GM10266 (cell line): ENCODE data around the gene DNAJB6.

ENCODE experiments used
- DNase-seq: peaks from one replicate; pipeline ENCODE4 v3.0.0; 2012; ENCODE audit errors: extremely low spot score
- TF ChIP-seq, protein P1 (sequence below): IDR thresholded peaks from 2 replicates; pipeline ENCODE4 v1.5.1; 2012; ENCODE audit warnings: mild to moderate bottlenecking, low read depth; ENCODE audit not compliant: control insufficient read depth, insufficient read depth; ENCODE audit errors: missing control alignments

DNAJB6 gene

DNA sequence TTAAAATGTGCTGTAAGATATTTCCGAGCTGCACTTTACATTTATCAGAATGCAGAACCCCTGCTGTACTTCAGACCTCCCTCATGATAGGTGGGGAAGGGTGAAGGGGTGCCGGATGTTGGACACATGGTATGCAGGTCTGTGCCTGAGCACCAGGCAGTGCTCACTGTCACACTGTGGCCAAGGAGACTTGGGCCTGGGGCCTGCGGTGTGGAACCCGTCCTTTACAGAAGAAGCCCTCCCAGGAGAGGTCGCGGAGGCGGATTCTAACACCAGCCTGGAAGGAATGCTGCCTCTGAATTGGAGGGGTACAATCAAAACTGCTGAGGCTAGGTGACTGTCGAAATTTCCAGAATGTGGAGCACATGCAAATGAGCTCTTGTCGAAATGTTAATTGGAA is 34.5 kb downstream of the DNAJB6 start:
- TF ChIP-seq, protein P1, sequence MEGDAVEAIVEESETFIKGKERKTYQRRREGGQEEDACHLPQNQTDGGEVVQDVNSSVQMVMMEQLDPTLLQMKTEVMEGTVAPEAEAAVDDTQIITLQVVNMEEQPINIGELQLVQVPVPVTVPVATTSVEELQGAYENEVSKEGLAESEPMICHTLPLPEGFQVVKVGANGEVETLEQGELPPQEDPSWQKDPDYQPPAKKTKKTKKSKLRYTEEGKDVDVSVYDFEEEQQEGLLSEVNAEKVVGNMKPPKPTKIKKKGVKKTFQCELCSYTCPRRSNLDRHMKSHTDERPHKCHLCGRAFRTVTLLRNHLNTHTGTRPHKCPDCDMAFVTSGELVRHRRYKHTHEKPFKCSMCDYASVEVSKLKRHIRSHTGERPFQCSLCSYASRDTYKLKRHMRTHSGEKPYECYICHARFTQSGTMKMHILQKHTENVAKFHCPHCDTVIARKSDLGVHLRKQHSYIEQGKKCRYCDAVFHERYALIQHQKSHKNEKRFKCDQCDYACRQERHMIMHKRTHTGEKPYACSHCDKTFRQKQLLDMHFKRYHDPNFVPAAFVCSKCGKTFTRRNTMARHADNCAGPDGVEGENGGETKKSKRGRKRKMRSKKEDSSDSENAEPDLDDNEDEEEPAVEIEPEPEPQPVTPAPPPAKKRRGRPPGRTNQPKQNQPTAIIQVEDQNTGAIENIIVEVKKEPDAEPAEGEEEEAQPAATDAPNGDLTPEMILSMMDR = no peak
- no peak for DNase-seq

GRCh38 chr7:157372300-157373232 is 35.8 kb downstream of the DNAJB6 start:
- no peak for DNase-seq
- TF ChIP-seq, protein P1 = no peak

DNA sequence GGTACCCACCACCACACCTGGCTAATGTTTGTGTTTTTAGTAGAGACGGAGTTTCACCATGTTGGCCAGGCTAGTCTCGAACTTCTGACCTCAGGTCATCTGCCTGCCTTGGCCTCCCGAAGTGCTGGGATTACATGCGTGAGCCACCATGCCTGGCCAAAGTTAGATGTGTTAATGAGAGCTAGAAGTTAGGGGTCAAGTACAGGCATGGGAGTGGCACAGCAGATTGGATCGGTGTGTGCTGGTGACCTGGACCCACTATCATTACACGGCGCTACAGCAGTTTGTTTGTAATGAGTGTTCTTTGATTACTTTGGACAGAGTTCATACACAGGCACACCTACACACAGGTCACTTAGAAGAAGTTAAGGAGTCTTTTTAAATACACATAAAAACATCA is 36.7 kb downstream of the DNAJB6 start:
- DNase-seq = no peak
- TF ChIP-seq, protein P1 = no peak

GRCh38 chr7:157375410-157375809 is 38.6 kb downstream of the DNAJB6 start:
- no peak for DNase-seq
- TF ChIP-seq, protein P1 = no peak

DNA sequence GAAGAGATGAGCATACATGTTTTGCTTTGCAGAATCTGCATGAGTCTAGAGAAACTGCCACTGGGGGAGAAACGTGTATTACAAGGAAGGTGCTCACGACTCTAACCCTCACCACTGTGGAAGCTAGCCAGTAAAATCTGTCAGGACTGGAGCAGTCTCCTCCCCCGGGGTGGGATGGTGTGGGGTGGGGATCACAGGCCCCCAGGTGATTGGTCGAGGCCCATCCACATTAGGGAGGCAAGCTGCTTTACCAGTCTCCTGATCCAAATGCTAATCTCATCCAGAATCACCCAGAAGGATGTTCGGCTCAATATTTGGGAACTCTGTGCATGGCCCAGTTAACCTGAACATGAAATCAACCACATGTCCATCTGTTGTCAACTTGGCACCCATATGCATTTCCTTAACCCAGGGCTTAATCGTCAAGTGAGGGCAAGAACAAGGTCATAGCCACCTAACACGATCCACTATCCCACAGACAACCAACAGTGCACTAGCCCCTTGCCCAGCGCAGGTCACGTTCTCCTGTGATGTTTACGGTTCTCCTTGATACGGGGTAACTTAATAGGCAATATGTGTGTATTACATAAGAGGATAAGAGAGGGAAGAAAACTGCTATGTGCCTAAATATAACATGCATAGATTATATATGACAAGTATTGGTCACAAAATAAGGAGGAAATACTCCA is 40.8 kb downstream of the DNAJB6 start:
- TF ChIP-seq, protein P1 = no peak
- DNase-seq = no peak

- DNase-seq = no peak
- TF ChIP-seq, protein P1 = no peak
Observed at GRCh38 chr7:157378390-157378789, 41.6 kb downstream of the DNAJB6 start.

GRCh38 chr7:157379493-157379892 is 42.7 kb downstream of the DNAJB6 start:
- no peak for DNase-seq
- TF ChIP-seq, protein P1 = no peak
